Measurements from ENCODE around the gene OGFRL1. TPM values are rescaled to one million over a fixed set of nuclear protein-coding genes. Genes with fewer than 3 reads are reported as not detected.
A peak's percentile ranks its signal among the peaks of the same experiment; 100 is the strongest.

Gene OGFRL1
- total RNA-seq, 1 donor from 2014 or later, result 7.5 TPM

DNA sequence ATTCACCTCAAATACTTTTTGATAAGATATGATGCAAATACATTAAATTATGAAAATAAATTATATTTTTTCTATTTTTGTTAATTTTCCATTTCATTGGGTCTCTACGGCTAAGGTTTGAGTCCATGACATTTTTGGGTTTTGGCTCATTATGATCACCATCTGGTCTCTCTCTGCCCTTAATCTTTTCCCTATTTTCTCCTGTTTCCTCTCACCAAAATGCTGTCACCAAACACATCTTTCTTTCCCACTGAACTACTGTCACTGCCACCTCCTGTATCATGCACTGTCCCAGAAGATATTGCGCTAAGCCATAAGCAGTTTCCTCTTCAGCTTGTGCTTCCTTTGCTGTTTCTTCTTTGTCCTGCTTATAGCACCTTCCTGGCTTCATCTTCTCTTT is 42.0 kb upstream of the OGFRL1 start:
- Histone ChIP-seq H2AFZ (replicated peaks) (no peak overlapping the region), H3F3A (ENCODE audit: low read depth) (no peaks in the 10 kb centered on the region), H3K4me2 (no peak overlapping the region), H3K9ac (no peak overlapping the region), H3K79me2 (ENCODE audit: low read depth) (no peaks in the 10 kb centered on the region), H3K9me3 (ENCODE audit: low read depth) (no peaks in the 10 kb centered on the region), H3K4me3 (no peak overlapping the region), H3K27ac (no peak overlapping the region), H3K36me3 (no peaks in the 10 kb centered on the region), H3K4me1 (no peaks in the 10 kb centered on the region), H3K27me3 (no peaks in the 10 kb centered on the region), H4K20me1 (ENCODE audit: low read depth) (no peaks in the 10 kb centered on the region)
- peak overlapping the region; percentile 16 for H3K27ac Mint-ChIP-seq
- no peak for DNase-seq (ENCODE audit: low spot score)
- H3K4me1 Mint-ChIP-seq, result peaks cover 24% of the 10 kb centered on the region
- TF ChIP-seq EZH2phosphoT487 (IDR thresholded peaks at IDR 0.05), result no peak
- no peak for TF ChIP-seq EZH2 (IDR thresholded peaks at IDR 0.05)
- TF ChIP-seq, protein P1, sequence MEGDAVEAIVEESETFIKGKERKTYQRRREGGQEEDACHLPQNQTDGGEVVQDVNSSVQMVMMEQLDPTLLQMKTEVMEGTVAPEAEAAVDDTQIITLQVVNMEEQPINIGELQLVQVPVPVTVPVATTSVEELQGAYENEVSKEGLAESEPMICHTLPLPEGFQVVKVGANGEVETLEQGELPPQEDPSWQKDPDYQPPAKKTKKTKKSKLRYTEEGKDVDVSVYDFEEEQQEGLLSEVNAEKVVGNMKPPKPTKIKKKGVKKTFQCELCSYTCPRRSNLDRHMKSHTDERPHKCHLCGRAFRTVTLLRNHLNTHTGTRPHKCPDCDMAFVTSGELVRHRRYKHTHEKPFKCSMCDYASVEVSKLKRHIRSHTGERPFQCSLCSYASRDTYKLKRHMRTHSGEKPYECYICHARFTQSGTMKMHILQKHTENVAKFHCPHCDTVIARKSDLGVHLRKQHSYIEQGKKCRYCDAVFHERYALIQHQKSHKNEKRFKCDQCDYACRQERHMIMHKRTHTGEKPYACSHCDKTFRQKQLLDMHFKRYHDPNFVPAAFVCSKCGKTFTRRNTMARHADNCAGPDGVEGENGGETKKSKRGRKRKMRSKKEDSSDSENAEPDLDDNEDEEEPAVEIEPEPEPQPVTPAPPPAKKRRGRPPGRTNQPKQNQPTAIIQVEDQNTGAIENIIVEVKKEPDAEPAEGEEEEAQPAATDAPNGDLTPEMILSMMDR (IDR thresholded peaks at IDR 0.05), result no peak
- H3K36me3 Mint-ChIP-seq, result peaks cover 8% of the 10 kb centered on the region
- peaks cover 7% of the 10 kb centered on the region for H3K27me3 Mint-ChIP-seq (ENCODE audit: insufficient read depth, low read depth)
- no peak overlapping the region for H3K4me3 Mint-ChIP-seq
- peaks cover 22% of the 10 kb centered on the region for H3K9me3 Mint-ChIP-seq

DNA sequence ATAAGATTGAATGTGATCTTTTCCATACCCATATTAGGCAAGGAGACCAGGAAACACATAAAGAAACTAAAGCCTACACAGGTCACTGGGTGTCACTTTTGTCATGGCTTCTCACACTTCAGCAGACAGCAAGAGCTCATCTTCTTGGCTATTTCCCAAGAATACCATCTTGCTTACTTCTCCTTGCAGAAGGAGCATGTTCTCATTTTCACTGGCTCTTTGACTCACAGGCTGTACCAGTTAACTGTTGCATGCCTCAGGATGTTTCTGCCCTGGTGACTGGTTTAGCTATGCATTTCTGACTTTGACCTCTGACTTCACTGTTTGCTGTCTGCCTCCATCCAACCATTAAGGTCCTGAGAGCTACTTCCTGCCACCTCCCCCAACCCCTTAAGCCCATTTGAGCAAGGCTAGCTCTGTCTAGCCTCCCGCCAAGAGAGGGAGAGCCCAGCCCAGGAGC is 40.3 kb upstream of the OGFRL1 start:
- no peak overlapping the region for H3K4me3 Mint-ChIP-seq
- DNase-seq (ENCODE audit: low spot score), result no peak

DNA sequence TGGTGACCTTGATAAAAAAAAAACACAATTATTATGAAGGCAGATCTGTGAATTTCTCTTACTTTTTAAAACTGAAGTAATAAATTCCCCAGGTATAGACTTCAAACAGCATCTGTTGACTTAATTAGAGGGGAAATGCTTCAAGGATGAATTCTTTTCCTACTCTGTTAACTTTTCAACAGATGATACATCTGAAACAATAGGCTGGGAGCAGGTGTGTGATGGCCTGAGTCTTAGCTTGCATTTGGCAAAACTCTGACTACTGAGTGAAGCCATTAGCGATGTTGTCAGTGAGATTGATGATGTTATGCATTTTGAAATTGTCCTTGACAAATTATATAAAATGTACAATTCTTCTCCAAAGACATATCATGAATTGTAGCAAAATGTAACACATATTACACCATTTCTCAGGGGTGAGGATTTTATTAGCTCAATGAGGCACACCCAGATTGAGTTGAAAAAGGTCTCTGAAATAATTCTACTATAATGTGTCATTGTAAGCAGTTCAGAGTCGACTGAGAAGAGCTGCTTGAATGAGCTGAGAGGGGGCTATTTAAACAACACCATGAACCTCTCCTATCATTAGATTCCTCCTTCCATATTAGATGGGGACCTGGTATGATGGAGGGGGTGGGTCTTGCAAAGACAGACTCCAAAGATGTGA is 39.6 kb upstream of the OGFRL1 start:
- Mint-ChIP-seq H3K36me3 (peaks cover 8% of the 10 kb centered on the region), H3K4me3 (no peak overlapping the region), H3K27ac (no peak overlapping the region), H3K9me3 (peaks cover 10% of the 10 kb centered on the region), H3K4me1 (peaks cover 42% of the 10 kb centered on the region), H3K27me3 (ENCODE audit: insufficient read depth, low read depth) (peaks cover 3% of the 10 kb centered on the region)
- H4K20me1 ChIP-seq (ENCODE audit: low read depth), result no peaks in the 10 kb centered on the region
- DNase-seq (ENCODE audit: low spot score), result no peak
- TF ChIP-seq EZH2 (IDR thresholded peaks at IDR 0.05) (no peak), EZH2phosphoT487 (IDR thresholded peaks at IDR 0.05) (no peak)
- no peak overlapping the region for H3K4me2 ChIP-seq
- no peak overlapping the region for H3K4me3 ChIP-seq
- no peak overlapping the region for H2AFZ ChIP-seq (replicated peaks)
- no peaks in the 10 kb centered on the region for H3K27me3 ChIP-seq
- no peaks in the 10 kb centered on the region for H3F3A ChIP-seq (ENCODE audit: low read depth)
- no peaks in the 10 kb centered on the region for H3K4me1 ChIP-seq
- no peaks in the 10 kb centered on the region for H3K9me3 ChIP-seq (ENCODE audit: low read depth)
- no peaks in the 10 kb centered on the region for H3K36me3 ChIP-seq
- H3K27ac ChIP-seq, result no peak overlapping the region
- H3K79me2 ChIP-seq (ENCODE audit: low read depth), result no peaks in the 10 kb centered on the region
- H3K9ac ChIP-seq, result no peak overlapping the region

More for the DNA sequence above, 40.3 kb upstream of the OGFRL1 start:
- no peak overlapping the region for H3K9ac ChIP-seq
- no peak overlapping the region for H3K27ac ChIP-seq
- peaks cover 35% of the 10 kb centered on the region for H3K4me1 Mint-ChIP-seq
- H3K27ac Mint-ChIP-seq, result peak overlapping the region; percentile 81
- H3K27me3 ChIP-seq, result no peaks in the 10 kb centered on the region
- no peaks in the 10 kb centered on the region for H3K36me3 ChIP-seq
- peaks cover 3% of the 10 kb centered on the region for H3K27me3 Mint-ChIP-seq (ENCODE audit: insufficient read depth, low read depth)
- H3K4me3 ChIP-seq, result no peak overlapping the region
- peaks cover 11% of the 10 kb centered on the region for H3K9me3 Mint-ChIP-seq
- H2AFZ ChIP-seq (replicated peaks), result no peak overlapping the region
- H3K4me1 ChIP-seq, result no peaks in the 10 kb centered on the region
- H3K4me2 ChIP-seq, result no peak overlapping the region
- no peaks in the 10 kb centered on the region for H4K20me1 ChIP-seq (ENCODE audit: low read depth)
- no peaks in the 10 kb centered on the region for H3K9me3 ChIP-seq (ENCODE audit: low read depth)
- peaks cover 8% of the 10 kb centered on the region for H3K36me3 Mint-ChIP-seq
- no peaks in the 10 kb centered on the region for H3F3A ChIP-seq (ENCODE audit: low read depth)
- H3K79me2 ChIP-seq (ENCODE audit: low read depth), result no peaks in the 10 kb centered on the region
- TF ChIP-seq EZH2phosphoT487 (IDR thresholded peaks at IDR 0.05), result no peak
- TF ChIP-seq EZH2 (IDR thresholded peaks at IDR 0.05), result no peak
- TF ChIP-seq, protein P1 (IDR thresholded peaks at IDR 0.05), result no peak

DNA sequence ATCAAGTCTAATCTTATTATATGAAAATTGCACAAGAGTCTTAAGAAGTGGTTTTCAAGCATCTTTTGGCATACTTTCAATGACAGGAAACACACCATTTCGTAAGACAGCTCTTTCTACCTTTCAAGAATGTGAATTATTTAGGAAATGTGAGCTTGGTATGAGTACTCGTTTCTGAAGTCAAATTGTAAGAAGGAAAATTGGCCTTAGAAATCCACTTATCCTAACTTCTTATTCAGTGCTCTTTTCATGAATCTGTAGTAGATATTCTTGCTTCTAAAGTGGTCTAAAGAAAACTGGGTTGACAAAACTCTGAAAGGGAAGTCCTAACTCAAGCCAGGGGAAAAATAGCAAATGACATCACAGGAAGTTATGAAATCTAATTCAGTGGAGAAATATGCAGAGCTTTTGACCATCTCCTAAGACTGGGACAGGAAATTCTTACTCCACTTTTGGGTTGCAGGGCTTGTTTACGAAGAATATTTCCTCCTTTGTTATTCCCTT is 38.5 kb upstream of the OGFRL1 start:
- Histone ChIP-seq H4K20me1 (ENCODE audit: low read depth) (no peaks in the 10 kb centered on the region), H3K4me2 (no peak overlapping the region), H3K9ac (no peak overlapping the region), H3K9me3 (ENCODE audit: low read depth) (no peaks in the 10 kb centered on the region), H3K4me1 (no peaks in the 10 kb centered on the region), H3K79me2 (ENCODE audit: low read depth) (no peaks in the 10 kb centered on the region), H3K27me3 (no peaks in the 10 kb centered on the region), H3K36me3 (no peaks in the 10 kb centered on the region), H2AFZ (replicated peaks) (no peak overlapping the region), H3K27ac (no peak overlapping the region), H3F3A (ENCODE audit: low read depth) (no peaks in the 10 kb centered on the region), H3K4me3 (no peak overlapping the region)
- peaks cover 3% of the 10 kb centered on the region for H3K27me3 Mint-ChIP-seq (ENCODE audit: insufficient read depth, low read depth)
- H3K4me3 Mint-ChIP-seq, result no peak overlapping the region
- H3K36me3 Mint-ChIP-seq, result peaks cover 8% of the 10 kb centered on the region
- no peak for DNase-seq (ENCODE audit: low spot score)
- no peak overlapping the region for H3K27ac Mint-ChIP-seq
- H3K4me1 Mint-ChIP-seq, result peaks cover 53% of the 10 kb centered on the region
- peaks cover 7% of the 10 kb centered on the region for H3K9me3 Mint-ChIP-seq
- TF ChIP-seq, protein P1 (IDR thresholded peaks at IDR 0.05), result no peak
- no peak for TF ChIP-seq EZH2phosphoT487 (IDR thresholded peaks at IDR 0.05)
- no peak for TF ChIP-seq EZH2 (IDR thresholded peaks at IDR 0.05)

All from neural progenitor cell (in vitro differentiated cells).